ENCODE data around the gene WDPCP. TPM values are rescaled to one million over a fixed set of nuclear protein-coding genes. Genes with fewer than 3 reads are reported as not detected.

Gene WDPCP
- total and polyA plus RNA-seq, 2 of the 8 experiments (the other 6 are each of a cell fraction or from before 2014, with no cell fraction given): 9.3 to 25.8 TPM

- H3K56ac ChIP-seq (replicated peaks; ENCODE audit: insufficient read length, low read depth, low read length): no peak overlapping the region
- no peak overlapping the region for H3K9ac ChIP-seq (replicated peaks in 1 of 4; ENCODE audit: extremely low read depth in 1 of 4, low read depth in 3 of 4, low read length in 3 of 4)
- H3K27ac ChIP-seq (ENCODE audit: low read depth, low read length): no peak overlapping the region
- H2BK120ac ChIP-seq (replicated peaks; ENCODE audit: low read depth, low read length): no peak overlapping the region
- no peaks in the 10 kb centered on the region for H3K27me3 ChIP-seq (replicated peaks in 1 of 4; ENCODE audit: control insufficient read depth in 3 of 4, extremely low read depth in 1 of 4, insufficient read depth in 3 of 4, low read length in 3 of 4)
- ChIA-PET POLR2A (ENCODE audit: partially characterized antibody) (no interaction called here), CTCF (ENCODE audit: partially characterized antibody) (interaction anchor here (0.6 to 2.3 kb wide), 27 partner anchors 9 to 622 kb away, joined by 3 to 20 read pairs (median 3); partner anchors contain the start of genes OTX1 and WDPCP)
- no peak overlapping the region for H2BK12ac ChIP-seq (ENCODE audit: low read depth, low read length)
- H2AFZ ChIP-seq (ENCODE audit: low read length): no peak overlapping the region
- H3K4me1 ChIP-seq (replicated peaks in 1 of 4; ENCODE audit: control insufficient read depth in 3 of 4, insufficient read depth in 4 of 4, low read length in 3 of 4): no peaks in the 10 kb centered on the region
- no peak overlapping the region for H3K4me3 ChIP-seq (ENCODE audit: extremely low read depth in 1 of 4, insufficient read depth in 2 of 4, low read depth in 3 of 4, low read length in 4 of 4)
- no peak overlapping the region for H3K4ac ChIP-seq (replicated peaks; ENCODE audit: insufficient read length, low read depth, low read length)
- H3K23me2 ChIP-seq (ENCODE audit: low read depth, low read length): no peaks in the 10 kb centered on the region
- H3K4me2 ChIP-seq (ENCODE audit: insufficient read depth in 1 of 2, low read depth in 2 of 2, low read length in 2 of 2): no peak overlapping the region
- H3K14ac ChIP-seq (ENCODE audit: insufficient read length): no peak overlapping the region
- no peaks in the 10 kb centered on the region for H3K79me1 ChIP-seq (ENCODE audit: low read depth, low read length)
- H2BK15ac ChIP-seq (ENCODE audit: low read length): no peak overlapping the region
- no peak overlapping the region for H4K5ac ChIP-seq (ENCODE audit: insufficient read length, low read depth, low read length)
- no peak overlapping the region for H3K18ac ChIP-seq (ENCODE audit: extremely low read depth, low read length)
- H2BK20ac ChIP-seq (ENCODE audit: low read length): no peak overlapping the region
- TF ChIP-seq TEAD4 (IDR thresholded peaks at IDR 0.05; ENCODE audit: low read depth, low read length) (0 out of 2 replicates have a peak, but pooled peaks have one; percentile 15), RAD21 (IDR thresholded peaks at IDR 0.05 in 1 of 2, conservative IDR thresholded peaks at IDR 0.05 in 1 of 2; ENCODE audit: low read depth in 2 of 2, low read length in 2 of 2) (peak; percentile 89 to 92), CTCF (IDR thresholded peaks at IDR 0.05; ENCODE audit: control extremely low read depth in 1 of 3, insufficient read depth in 1 of 3, low read depth in 1 of 3, low read length in 3 of 3) (peak; percentile 77 to 93 (median 79)), CBX5 (IDR thresholded peaks at IDR 0.05; ENCODE audit: low read depth, low read length) (no peak)
- H2AK5ac ChIP-seq (ENCODE audit: low read depth, low read length): no peak overlapping the region
- no peak overlapping the region for H3K23ac ChIP-seq (ENCODE audit: insufficient read length)
- DNase-seq (ENCODE audit: low read depth in 1 of 2, low spot score in 2 of 2) (peak in 1 of 2 experiments; percentile 78), FAIRE-seq (peak; percentile 99)
- H4K91ac ChIP-seq (replicated peaks; ENCODE audit: insufficient read length, low read length): no peak overlapping the region
- H2BK5ac ChIP-seq (ENCODE audit: low read depth, low read length): no peak overlapping the region
- H3K79me2 ChIP-seq (ENCODE audit: control insufficient read depth in 1 of 2, insufficient read depth in 2 of 2, low read length in 2 of 2): no peaks in the 10 kb centered on the region
- H4K20me1 ChIP-seq (replicated peaks in 1 of 2; ENCODE audit: control insufficient read depth in 1 of 2, insufficient read depth in 2 of 2, low read length in 2 of 2): no peaks in the 10 kb centered on the region
- H3K36me3 ChIP-seq (ENCODE audit: control insufficient read depth in 2 of 4, insufficient read depth in 4 of 4, low read length in 3 of 4): no peaks in the 10 kb centered on the region
- H3K9me3 ChIP-seq (ENCODE audit: insufficient read depth in 2 of 2, low read depth in 1 of 2, low read length in 1 of 2): no peaks in the 10 kb centered on the region
- WGBS, 2 experiments (ENCODE audit: extremely low coverage in 1 of 2, insufficient coverage in 1 of 2, insufficient read length in 1 of 2, insufficient replicate concordance in 2 of 2, low coverage in 1 of 2, low lambda C conversion rate in 2 of 2, missing lambda C conversion rate in 1 of 2): 66% methylated on average over 4 of the region's 4 CpGs; no CpG with 5 or more reads in 1 of the 2 experiments
- H4K8ac ChIP-seq (ENCODE audit: extremely low read depth, insufficient read depth, low read length): no peak overlapping the region
Measured at GRCh38 chr2:63078852-63079606, 509.2 kb downstream of the WDPCP start.
